Measurements from ENCODE around the gene RNASEH1. TPM values are rescaled to one million over a fixed set of nuclear protein-coding genes. Genes with fewer than 3 reads are reported as not detected.

Gene RNASEH1
- total and polyA plus RNA-seq, 2 of the 13 experiments (the other 11 are each of a cell fraction or from before 2014, with no cell fraction given), result 14.5 to 57.4 TPM

- TF ChIP-seq ZNF414 (CRISPR knock-in tag; IDR thresholded peaks at IDR 0.05) (no peak), JDP2 (CRISPR knock-in tag; IDR thresholded peaks at IDR 0.05; ENCODE audit: borderline replicate concordance) (no peak)
Measured at GRCh38 chr2:3596901-3597417, 38.8 kb upstream of the RNASEH1 start (continued).

- no TSS peak for BruUV-seq (replicated peaks)
- Histone ChIP-seq H3K9ac (ENCODE audit: insufficient read depth, low read depth, low read length) (no peak overlapping the region), H3K79me2 (ENCODE audit: insufficient read depth, low read length) (no peaks in the 10 kb centered on the region), H3K4me2 (ENCODE audit: low read depth, low read length) (no peak overlapping the region), H3K4me1 (ENCODE audit: insufficient read depth, low read length) (peaks cover 24% of the 10 kb centered on the region), H2AFZ (ENCODE audit: low read length) (no peak overlapping the region), H3K27me3 (ENCODE audit: control insufficient read depth in 1 of 2, insufficient read depth in 2 of 2, low read length in 2 of 2) (no peaks in the 10 kb centered on the region; a peak in 1 of 5 replicates), H3K9me3 (ENCODE audit: low read length) (no peaks in the 10 kb centered on the region), H4K20me1 (ENCODE audit: insufficient read depth, low read length) (no peaks in the 10 kb centered on the region), H3K36me3 (replicated peaks in 1 of 2; ENCODE audit: control insufficient read depth in 1 of 2, insufficient read depth in 2 of 2, low read length in 2 of 2) (no peaks in the 10 kb centered on the region), H3K4me3 (replicated peaks in 1 of 3; ENCODE audit: insufficient read depth in 1 of 3, low read depth in 2 of 3, low read length in 3 of 3) (no peak overlapping the region), H3K27ac (ENCODE audit: extremely low read length, insufficient read depth, low read length) (no peak overlapping the region)
- POLR2A ChIA-PET, result no interaction called here
- CTCF ChIA-PET (ENCODE audit: low intra/inter-chr PET ratio, low total read pairs), result no interaction called here
- 82% methylated on average over 6 of the region's 6 CpGs for WGBS (ENCODE audit: low lambda C conversion rate)
- TF ChIP-seq ZNF746 (CRISPR knock-in tag; IDR thresholded peaks at IDR 0.05) (no peak), MTF1 (CRISPR knock-in tag; IDR thresholded peaks at IDR 0.05) (no peak), ELK4 (CRISPR knock-in tag; IDR thresholded peaks at IDR 0.05; ENCODE audit: borderline replicate concordance) (no peak), RFXANK (CRISPR knock-in tag; IDR thresholded peaks at IDR 0.05) (no peak), NAIF1 (CRISPR knock-in tag; IDR thresholded peaks at IDR 0.05; ENCODE audit: borderline replicate concordance) (no peak), RAD21 (CRISPR knock-in tag; IDR thresholded peaks at IDR 0.05) (no peak)
- FAIRE-seq, result no peak
- ATAC-seq, result no peak
- intact Hi-C loops (cut with micrococcal nuclease; ENCODE audit: unreplicated experiment), result no loop called here
- no peak for DNase-seq (ENCODE audit: low spot score)
- in situ Hi-C loops (cut with HindIII; ENCODE audit: extremely low pct_ligation_motif_present, low pct_unique_long_range_greater_than_20kb), result no loop called here
Measured at GRCh38 chr2:3595985-3596384, 37.9 kb upstream of the RNASEH1 start.

All from HepG2 (cell line).